GM19025 (cell line): ENCODE results near the gene SPRY2.
A peak's percentile ranks its signal among the peaks of the same experiment; 100 is the strongest.

Source experiments
- ATAC-seq: cut with Tn5 transposase; IDR thresholded peaks from one replicate; pipeline ENCODE4 v1.9.1; 2021; ENCODE audit warnings: mild to moderate bottlenecking, low read depth, moderate library complexity; ENCODE audit not compliant: unreplicated experiment

The SPRY2 gene, protein sequence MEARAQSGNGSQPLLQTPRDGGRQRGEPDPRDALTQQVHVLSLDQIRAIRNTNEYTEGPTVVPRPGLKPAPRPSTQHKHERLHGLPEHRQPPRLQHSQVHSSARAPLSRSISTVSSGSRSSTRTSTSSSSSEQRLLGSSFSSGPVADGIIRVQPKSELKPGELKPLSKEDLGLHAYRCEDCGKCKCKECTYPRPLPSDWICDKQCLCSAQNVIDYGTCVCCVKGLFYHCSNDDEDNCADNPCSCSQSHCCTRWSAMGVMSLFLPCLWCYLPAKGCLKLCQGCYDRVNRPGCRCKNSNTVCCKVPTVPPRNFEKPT

GRCh38 chr13:80341101-80341755 lies at the start of gene SPRY2:
SPRY2 (minus strand) TSS chr13:80341126; CDS start chr13:80337705, 3,421 bp downstream.
- ATAC-seq: peak; percentile 51

- no peak for ATAC-seq
These were observed 49.4 kb upstream of the SPRY2 start for GRCh38 chr13:80390338-80390737.

DNA sequence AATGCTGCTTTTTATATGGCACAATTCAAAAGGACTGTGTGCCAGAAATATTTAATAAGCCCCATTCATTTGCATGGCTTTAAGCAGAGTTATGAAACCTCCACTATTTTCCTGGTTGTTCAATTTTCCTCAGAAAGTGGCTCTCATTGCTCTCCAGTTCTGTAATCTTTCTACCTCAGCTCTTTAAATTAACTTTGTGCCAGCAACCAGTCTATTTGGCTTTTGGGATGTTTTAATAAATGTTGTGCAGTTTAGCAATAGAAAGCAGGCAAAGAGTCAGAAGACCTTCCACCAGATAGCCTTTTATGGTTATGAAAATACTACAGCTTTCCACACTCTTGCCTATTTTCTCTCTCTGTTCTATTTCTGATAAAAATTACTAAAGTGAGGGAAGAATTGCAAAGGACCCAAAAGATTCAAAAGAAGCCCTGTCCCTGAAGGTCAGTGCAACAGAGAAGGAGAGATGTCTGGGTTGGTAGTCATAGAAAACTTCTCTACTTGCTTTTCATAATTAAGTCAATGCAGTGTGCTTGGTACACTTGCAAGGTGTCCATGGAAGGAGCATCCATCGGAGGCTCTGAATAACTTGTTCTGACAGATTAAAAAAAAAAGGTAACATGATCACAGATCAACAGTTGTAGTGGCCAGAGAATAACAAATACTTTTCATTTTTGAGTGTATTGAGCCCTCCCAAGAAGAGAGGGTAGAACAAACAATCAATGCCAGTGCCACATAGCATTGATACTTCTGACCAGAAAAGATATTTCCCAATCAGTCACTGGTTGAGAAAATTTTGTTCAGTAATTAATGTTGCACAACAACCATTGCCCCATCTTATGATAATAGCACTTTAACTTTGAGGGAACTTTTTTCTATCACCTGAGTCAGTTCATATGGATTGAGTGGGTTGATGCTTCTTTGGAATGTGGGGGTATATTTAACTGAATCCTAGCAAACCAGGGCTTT lies 48.4 kb upstream of the SPRY2 start:
- ATAC-seq: no peak

GRCh38 chr13:80388506-80388905 lies 47.6 kb upstream of the SPRY2 start:
- ATAC-seq: no peak

GRCh38 chr13:80386592-80386991 lies 45.7 kb upstream of the SPRY2 start:
- no peak for ATAC-seq

DNA sequence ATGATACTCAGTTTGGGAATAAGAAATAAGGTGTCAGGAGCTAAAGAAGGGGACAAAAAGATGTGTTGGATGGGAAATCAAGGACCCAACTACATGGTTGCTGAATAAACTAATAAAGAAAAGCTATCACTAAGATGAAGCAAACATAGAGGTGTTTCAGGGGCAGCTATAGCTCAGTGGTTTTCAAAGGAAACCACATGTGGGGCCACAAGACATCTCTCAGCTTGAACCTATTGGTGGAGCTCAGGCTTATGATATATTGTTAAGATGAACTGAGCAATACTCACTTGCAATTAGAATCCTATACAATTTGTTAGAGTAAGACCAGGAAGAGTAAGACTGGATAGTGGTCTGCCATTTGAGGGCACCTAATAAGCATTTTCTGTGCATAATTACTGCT lies 45.1 kb upstream of the SPRY2 start:
- ATAC-seq: no peak

DNA sequence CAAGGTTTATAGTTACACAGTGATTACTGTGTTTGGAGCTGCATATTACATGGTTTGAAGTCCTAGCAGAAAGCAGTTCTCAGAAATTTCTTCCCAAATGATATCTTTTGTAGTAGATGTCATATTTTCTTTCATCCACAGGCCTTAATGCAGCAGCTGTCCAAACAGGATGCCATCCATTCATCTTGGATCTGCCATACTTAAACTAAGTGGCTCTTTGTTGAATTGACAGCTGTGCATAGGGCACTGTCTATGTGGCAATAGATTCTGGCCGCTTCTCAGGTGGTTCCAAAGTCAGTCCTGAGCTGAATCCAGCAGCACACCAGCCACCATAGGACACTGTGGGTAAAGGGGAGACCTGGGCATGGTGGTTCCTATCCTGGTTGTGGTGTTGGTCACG lies 41.6 kb upstream of the SPRY2 start:
- ATAC-seq: no peak

GRCh38 chr13:80379245-80379644 lies 38.3 kb upstream of the SPRY2 start:
- no peak for ATAC-seq

DNA sequence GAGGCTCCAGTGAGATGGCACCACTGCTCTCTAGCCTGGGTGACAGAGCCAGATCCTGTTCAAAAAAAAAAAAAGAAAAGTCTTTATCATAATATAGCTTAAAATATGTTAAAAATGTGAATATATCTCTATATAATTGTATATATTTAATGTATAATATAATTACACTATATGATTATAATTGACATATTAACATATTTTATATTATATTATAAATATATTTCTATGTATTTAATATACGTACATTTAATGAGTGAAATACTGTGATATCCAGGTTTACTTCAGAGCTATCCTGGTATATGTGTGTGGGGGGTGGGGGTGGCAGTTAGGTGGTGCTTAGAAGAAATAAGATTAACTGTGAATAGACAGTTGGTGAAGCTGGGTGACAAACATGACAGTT lies 35.6 kb upstream of the SPRY2 start:
- no peak for ATAC-seq

DNA sequence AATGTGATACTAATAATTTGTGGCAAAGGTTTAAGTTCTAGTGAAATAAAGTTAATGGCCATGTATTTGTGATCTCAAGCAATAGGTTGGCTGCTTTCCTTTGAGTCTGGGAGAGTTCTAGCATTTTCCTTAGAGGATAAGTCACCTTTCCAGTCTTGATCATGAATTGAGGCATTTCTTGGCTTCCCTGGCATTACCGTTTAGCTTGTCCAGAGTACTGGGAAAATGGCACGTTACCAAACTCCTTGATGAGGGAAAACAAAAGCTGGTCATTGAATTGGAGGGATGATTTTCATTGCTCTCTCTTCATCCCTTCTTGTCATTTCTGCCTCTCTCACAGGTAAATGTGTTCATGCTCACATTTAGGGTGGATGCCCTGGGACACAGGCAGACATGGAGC lies 34.0 kb upstream of the SPRY2 start:
- no peak for ATAC-seq

GRCh38 chr13:80374444-80374843 lies 33.5 kb upstream of the SPRY2 start:
- no peak for ATAC-seq

DNA sequence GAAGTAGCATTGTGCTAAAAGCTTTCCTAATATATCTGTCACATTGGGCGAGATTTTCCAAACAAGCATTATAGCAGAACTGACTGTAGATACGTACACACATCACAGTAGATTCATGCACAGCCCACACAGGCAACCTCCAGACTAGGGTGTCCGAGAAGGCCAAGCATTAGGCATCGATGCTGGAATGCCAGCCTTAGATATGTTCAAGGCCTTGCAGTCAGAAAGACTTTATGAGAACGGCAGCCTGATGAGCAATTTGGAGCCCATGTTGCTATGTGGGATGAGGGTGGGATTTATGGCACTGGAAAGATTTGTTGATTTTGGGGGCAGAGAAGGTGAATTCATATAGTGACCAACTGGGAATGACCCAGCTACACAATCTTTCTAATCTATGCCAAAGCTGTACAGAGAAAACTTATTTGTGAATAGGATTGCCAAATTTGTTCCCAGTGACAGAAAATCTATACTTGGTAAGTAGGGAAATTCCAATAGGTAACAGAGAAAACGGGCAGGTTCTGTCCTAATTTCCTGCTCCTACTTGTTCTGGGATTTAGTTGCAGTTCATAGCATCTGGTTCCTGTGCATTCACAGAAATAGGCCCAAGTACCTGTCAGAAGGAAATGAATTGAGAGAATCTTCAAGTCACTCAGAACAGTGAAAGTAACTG lies 31.0 kb upstream of the SPRY2 start:
- ATAC-seq: no peak

DNA sequence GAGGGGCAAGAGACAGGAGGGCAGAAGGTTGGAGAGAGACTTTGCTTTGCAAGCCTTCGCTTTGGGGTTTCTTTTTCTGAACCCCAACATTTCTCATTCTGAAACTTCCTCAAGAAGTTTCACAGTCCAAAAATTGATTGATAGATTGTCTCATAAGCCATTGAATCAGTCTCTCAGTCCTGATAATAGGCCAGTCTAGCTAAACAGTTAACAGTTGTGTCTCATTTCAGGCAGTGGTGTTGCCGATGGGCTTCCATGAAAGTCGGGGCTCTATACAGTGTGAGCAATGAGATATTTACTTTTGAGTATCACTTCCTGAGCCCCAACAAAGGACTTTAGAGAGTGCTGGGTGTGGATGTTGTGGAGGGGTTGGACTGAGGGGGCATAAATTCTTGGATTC lies 26.5 kb upstream of the SPRY2 start:
- no peak for ATAC-seq

- ATAC-seq: no peak
These were observed 23.1 kb upstream of the SPRY2 start for GRCh38 chr13:80363890-80364503.

- ATAC-seq: no peak
These were observed 21.6 kb upstream of the SPRY2 start for GRCh38 chr13:80362481-80362880.

- ATAC-seq: peak; percentile 81
These were observed 21.0 kb upstream of the SPRY2 start for GRCh38 chr13:80361883-80362327.

DNA sequence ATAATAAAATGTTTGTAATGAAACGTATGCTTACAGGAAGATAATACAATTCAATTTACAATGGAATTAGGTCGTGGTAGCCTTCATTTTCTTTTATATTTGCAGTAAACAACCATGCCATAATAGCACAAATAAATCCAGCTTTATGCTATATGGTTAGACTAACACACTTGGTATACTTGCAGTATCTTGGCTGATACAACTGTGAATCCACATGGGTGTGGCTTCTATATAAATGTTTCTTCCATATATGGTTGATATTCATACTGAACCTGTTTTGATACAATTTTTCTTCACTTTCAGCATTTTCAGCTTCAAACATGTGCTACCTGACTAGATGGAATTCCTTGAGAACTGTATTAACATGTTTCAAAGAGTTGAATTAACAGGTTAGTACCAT lies 20.4 kb upstream of the SPRY2 start:
- ATAC-seq: no peak

GRCh38 chr13:80360453-80360800 lies 19.5 kb upstream of the SPRY2 start:
- ATAC-seq: no peak

GRCh38 chr13:80359778-80360452 lies 19.0 kb upstream of the SPRY2 start:
- ATAC-seq: no peak

GRCh38 chr13:80359414-80359777 lies 18.5 kb upstream of the SPRY2 start:
- ATAC-seq: no peak
